NCI-H1694 treated with DMSO at 0.1 percent for 48 hours (cell line): ENCODE results near the gene FHIT.
A peak's percentile ranks its signal among the peaks of the same experiment; 100 is the strongest.

ENCODE experiments used
- DNase-seq: peaks from one replicate; lab custom pipeline; 2025; lab: John Stamatoyannopoulos, UW

The FHIT gene

DNA sequence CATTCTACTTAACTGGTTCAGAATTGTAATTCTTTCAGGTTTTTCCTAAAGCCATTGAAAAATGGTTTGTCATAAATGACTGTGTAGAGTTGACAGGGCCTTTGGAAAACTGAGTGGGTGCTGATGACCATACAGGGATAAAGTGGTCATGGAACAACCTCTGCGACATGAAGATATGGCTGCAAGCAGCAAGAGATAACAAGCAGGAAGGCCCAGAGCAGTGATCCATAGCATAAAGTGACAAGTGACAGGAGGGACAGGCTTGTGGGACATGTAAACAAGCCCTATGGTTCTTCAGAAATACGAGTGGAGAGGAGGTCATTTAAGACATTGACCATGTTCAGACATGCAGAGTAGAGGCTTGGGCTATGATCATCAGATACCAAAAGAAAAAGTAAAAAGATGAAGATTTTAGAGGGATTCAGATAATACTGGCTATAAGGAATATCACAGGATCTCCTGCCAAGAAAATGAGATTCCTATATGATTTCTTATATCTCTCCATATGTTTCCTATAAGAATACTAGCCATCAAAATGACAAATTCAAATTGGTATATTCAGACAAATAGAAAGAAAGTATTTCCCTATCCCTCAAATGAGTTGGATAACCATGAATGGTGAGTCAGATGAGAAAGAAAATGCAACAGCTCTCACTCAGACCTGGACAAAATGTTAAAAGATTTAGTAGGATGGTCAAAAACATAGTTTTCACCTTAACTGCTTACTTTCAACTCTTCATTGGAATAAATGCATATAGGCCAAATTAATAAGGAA, 1373.8 kb downstream of the FHIT start:
- DNase-seq: no peak

DNA sequence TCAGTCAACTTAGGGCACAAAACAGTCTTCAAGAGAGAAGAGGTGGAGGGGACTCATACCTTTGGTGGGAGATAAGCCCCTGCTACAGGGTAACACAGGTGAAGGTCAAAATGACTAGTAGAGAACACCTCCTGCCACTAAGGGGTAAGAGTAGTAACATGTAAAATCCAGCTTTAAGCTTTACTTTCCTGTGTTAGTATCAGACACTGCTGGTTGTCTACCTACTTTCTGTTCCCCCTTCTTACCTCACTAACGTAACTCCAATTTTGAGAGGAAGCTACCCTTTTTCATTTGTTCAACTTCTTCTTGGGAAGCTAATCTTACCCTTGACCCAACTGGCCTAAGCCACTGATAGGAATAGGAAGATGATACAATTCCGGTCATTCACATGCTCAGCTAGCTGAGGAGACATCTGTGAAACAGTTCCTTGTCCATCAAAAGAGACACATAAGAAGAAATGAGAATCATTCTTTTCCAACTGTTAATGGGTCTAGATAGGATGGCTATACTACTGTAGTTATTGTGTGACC, 1374.7 kb downstream of the FHIT start:
- no peak for DNase-seq

DNA sequence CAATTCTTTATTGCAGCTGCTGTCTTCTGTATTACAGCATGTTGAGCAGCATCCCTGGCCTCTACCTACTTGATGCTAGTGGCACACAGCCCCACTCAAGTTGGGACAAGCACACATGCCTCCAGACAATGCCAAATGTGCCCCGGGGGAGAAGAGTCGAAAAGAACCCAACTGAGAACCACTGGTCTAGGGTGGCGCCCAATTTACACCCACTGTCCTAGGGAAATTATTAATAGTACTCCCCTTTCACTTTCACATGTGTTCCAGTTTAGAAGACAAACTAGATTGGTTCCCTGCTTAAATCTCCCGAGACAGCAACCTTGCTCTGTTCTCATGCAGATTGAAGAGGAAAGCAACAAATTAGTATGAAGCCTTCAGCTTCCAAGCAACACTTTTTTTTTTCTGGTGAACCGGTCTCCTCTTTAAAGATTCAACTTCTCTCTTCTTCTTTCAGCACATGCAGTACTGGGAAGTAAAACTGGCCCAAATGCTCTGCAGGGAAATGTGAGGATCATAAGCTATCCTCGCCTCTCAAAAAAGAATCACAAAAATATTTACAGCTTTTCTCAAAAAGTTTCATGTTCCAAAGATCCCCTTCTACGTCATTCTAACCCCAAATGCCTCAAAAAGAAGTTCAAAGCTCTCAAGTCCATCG, 1377.5 kb downstream of the FHIT start:
- no peak for DNase-seq

DNA sequence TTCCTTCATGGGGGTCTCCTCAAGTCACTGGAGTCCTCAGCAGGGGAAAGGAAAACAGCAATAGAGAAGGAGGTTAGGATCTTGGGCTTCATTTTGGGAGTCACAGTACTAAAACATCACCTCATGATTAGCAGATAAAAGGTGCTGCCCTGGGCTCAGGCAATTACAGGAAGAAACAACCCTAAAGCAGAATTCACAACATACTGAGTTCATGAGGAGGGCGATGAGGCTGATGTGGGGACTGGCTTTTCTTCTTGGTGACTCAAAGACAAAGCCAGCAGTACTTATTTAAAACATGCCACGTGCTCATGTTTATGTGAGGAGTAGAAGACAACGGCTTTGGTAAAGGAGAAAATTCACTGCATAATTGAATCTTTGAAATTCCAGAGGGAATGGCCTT, 1379.1 kb downstream of the FHIT start:
- DNase-seq: no peak

DNA sequence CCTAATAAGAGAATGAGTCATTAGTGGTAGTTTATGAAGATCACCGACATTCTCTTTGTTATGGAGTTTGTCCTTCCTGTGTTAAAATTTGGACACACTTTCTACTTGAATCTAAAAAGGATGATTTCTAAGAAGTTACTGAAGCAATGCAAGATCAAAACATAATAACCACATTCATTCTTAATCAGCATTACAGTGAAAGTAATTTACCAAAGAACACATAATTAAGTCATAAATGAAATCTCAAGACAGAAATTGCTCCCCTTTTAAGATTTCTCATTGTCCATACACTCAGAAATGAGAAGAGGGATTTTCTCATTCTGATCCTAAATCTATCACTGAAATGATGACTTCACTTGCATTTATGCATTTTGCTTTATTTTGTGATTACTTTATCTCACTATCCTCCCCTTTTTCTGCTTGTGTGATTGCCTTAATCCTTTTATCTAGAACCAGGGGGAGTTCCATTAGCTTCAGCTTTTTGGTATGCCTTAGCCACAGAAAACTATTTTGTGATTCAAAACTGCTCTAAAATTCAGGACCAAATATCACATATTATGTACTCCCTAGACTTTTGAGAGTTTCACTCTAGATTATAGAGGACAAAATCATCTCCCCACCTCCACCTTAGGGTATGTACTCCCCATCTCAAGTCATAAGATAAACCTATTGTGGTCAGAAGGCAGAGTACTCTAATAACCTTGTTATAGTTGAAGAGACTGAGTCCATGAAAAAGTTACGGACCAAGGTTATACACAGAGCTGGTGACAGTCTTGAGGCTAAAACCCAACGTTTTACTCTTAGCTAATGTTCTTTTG, 1383.9 kb downstream of the FHIT start:
- DNase-seq: no peak

DNA sequence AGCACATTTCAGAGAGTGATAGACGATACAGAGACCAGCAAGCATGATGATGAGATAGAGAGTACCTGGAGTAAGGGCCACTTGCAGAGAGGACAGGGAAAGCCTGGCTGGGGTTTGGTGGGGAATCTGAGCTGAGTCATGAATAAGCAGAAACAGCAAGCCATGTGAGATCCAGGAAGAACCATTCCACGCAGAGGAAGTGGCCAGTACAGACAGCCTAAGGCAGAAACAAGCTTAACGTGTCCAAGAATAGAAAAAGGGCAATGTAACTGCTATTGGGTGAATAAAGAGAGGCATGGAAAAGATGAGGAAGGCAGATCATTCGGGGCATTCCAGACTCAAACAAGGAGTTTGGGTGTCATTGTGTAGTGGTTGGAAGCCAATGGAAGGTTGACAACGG, 1385.2 kb downstream of the FHIT start:
- no peak for DNase-seq

DNA sequence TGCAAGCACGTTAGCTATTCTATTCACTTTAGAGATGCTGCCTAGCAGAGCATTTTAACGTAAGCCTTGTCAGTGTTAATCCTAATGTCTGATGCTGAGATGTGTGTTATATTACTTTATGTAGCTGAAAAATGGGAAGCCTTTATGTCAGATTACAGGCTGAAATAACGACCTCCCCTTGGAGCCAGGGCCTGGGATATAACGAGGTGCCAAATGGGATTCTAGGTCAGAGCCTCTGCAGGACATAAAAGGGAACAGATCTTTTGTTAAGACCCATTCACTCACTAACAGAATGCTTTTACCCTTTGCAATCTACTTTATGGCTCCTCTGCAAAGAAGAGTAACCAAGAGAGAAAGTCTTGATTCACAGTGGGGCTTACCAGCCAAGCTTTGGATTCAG, 1385.9 kb downstream of the FHIT start:
- DNase-seq: no peak

DNA sequence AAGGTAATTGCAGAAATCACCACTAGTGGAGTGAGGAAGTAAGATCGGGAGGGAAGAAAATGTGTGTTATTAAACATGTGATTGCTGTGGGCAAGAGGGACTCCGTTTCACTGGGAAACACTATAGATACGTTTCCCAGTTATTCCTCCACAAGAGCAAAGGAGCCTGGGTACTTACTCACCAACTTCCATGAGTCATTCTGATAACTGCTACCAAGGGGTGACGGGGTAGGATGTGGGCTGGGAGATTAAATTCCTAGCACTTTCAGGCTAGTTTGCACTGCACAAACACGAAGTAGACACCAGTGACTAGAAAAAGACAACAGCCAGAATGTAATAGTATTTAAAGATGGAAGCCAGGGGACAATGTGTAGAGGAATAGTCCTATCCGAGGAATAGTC, 1388.6 kb downstream of the FHIT start:
- no peak for DNase-seq

DNA sequence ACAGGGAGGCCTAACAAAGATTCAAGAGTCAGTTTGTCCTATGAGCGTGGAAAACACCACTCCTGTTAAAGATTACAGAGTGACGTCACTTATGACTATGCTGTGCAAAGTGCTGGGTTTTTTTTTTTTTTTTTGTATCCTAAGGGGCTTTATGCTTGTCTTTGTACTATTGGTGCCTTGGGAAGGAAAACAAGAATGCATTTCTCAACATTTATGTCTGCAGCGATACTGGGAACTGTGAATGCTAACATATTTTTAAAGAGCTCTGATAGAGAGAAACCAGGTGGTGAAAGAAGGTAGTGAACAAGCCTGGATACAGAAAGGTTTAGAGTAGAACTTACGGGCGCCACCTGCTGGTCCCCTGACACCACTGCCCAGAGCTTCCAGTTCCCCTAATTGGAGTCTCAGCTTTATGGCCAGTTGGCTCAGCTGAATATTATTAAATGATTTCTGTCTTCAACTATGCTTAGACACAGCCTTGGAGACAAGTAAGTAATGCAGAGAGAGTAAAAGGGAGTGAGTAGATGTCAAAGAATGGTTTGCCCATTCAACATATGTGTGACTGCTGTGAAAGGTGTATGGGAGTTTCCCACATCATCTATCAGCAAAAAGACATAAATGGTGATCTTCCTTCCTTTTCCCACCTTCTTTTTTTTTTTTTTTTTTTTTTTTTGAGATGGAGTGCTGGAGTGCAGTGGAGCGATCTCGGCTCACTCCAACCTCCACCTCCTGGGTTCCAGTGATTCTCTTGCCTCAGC, 1393.5 kb downstream of the FHIT start:
- peak; percentile 56 for DNase-seq

DNA sequence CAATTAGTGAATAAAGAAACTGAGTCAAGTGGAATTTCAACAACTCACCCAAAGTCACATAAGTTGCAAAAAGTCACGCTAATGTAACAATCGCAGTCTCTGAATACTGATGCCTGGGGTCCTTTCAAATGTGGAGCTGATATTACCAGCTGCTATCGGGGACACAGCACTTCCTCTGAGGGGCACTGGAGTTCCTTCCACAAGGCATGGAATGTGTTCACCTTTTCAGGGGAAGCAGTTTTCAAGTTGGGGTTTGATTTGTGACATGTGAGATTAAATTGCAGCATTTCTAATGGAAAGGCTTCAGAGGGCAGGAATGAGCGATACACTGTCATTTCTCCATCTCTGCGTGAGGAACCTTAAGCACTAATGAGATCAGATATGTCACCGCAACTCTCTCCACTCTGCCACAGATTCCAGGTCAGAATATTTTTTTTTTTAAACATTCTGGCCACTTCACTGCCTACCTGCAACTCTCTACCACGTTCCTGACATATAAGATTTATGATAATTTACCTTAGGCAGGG, 1394.3 kb downstream of the FHIT start:
- DNase-seq: no peak

DNA sequence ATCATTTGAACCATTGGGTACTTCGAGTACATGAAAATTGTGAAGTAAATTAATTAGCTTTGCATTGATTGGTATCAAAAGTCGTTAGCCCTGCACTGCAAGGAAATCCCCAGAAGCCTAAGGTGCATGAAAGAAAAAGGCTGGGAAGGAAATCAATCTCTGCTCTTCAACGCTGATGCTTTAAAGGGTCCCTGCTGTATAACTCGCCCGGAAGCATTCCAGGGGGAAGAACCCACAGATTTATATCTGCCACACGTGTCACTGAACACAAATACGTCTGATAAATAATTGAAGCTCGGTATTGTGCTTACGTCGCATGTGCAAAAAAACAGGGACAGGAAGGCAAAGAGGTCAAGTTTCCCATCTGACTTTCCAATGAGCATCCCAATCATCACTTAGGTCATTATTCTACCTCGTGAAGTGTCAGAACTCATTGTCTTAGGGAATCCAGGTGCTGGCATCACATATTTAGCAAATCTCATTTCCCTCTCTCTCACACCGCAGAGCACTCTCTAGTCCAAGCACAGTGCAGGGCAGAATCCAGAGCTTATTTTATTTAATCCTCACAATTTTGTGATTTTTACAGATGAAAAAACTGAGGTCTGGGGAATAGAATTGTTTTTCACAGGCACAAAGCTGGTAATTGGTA, 1397.1 kb downstream of the FHIT start:
- no peak for DNase-seq

DNA sequence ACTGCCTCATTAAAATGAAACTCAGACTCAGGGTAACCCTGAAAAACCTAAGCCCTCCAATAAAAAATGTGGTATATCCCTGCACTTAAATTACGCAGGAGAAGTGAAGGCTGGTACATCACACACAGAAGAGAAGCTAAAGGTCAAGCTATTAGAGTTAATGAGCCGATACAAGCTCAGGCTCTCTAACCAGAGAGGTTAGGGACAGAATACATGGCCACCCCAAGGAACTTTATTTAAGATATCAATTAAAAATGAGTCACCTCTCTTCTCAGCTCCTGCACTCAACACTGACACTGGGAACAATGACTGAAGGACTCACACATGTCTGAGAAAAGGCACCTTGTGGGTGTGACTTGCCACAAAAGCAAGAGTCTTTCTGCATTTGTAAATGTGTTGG, 1400.8 kb downstream of the FHIT start:
- no peak for DNase-seq

DNA sequence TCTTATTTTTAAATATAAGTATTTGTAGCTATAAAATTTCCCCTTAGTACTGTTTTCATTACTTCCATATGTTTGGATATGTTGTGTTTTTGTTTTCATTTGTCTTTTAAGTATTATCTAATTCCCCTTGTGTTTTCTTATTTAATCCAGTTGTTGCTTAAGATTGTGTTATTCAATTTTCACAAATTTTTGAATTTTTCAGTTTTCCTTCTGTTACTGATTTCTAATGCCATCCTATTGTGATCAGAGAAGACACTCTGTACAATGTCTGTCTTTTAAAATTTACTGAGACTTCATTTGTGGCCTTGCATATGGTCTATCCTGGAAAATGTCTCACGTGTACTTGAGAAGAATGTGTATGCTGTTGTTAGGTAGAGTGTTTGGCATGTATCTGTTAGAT, 1405.9 kb downstream of the FHIT start:
- DNase-seq: no peak

DNA sequence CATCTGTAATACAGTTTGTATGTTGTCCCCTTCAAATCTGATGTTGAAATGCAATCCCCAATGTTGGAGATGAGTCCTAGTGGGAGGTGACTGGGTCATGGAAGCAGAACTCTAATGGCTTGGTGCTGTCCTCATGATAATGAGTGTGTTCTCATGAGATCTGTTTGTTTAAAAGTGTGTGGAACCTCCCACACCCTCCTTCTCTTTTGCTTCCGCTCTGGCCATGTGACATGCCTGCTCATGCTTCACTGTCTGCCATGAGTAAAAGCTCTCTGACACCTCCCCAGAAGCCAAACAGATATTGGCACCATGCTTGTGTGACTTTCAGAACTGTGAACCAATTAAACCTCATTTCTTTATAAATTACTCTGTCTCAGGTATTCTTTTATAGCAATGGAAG, 1407.4 kb downstream of the FHIT start:
- DNase-seq: no peak

DNA sequence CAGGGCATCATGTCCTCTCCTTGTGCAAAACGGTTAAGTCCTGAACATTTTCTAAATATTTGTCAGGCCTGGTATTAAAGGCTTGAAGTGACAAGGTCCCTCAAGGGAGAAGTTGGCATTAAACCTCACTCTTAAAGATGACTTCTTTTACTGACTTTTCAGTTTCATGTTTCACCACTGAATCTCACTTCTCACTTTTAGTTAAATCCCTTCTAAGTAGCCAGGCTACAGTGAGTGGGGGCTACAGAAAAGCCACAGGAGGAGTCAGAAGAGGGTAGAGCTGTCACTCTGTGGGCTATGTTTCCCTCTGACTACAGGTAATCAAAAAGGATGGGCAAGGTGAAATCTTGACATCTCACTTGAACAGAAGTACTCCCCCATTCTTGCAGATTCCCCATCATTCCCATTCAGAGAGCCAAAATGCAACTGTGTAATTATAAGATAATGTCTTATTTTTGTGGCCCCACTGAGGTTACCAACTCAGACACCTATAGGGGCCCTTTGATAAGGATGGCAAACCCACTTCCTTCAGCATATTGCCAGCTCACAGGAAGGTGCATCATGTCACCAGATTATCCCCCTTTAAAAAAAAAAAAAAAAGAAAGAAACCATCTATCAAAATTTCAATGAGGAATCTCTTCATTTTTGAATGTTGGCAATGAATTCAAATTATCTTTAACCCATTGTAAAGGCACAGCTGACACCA, 1411.3 kb downstream of the FHIT start:
- DNase-seq: no peak

DNA sequence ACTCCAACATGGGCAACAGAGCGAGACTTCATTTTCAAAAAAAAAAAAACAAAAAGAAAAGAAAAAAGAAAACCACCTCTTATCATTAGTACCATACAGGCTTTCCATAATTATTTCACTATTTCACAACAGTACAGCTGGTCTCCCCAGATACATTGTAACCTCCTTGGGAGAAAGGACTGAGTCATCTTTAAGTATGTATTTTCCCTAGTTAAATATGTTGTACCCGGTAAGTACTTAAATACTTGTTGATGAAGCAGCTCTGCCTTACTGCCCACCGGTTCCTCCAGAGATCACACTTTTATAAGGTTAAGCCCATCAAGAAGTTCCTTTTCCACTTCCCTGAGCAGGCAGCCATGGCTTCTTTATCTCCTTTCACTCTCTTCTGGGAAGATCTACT, 1412.0 kb downstream of the FHIT start:
- DNase-seq: no peak

DNA sequence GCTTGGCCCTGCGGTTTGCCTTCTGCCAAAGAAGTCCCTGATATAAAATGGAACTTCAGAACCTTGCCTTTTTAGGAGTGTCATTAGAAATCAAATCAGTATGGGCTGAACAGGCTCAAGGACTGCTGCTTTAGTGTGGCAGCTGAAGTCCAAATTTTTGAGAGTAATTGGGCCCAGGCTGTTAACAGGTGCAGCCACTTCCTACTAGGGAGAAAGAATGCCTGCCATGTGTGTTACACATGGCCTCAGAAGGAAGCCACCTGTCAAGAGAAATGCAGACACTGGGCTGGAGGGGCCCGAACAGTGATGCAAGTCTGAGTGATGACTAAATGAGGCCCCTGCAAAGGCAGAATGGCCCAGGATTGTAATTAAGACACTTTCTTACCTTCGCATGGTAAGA, 1414.7 kb downstream of the FHIT start:
- DNase-seq: no peak

DNA sequence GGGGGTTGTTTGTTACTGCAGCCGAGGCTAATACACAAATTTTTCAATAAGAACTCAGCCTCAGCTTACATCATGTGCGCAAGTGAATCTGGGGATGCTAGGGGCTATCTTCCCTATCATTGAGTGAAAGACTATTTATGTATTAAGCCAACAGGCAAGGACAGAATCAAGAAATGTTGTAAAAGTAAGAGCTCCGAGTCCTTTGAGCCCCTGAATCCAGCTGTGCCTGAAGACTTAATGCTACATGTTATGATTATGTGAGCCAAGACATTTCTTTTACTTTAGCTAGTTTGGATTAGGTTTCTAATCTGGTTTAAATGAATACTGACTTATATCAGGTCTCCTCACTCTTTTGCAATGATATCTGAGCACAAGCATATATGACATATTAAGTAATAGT, 1418.5 kb downstream of the FHIT start:
- no peak for DNase-seq

DNA sequence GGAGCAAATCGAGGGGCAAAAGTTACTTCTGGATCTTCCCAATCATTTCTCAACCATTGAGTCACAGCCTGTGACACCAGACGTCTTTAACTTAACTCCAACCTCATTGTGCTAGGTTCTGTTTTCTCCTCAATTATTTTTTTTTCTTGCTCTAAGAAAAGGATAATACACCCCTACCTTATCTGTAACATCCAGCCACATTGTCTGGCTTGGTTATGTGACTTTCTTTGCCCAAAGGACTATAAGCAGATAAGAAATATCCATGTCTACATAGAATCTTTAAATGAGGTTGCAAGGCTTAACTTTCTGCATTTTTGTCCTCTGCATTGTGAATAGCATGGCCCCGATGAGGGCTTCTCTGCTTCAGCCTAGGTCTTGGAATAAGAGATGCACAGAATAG, 1419.0 kb downstream of the FHIT start:
- DNase-seq: no peak

DNA sequence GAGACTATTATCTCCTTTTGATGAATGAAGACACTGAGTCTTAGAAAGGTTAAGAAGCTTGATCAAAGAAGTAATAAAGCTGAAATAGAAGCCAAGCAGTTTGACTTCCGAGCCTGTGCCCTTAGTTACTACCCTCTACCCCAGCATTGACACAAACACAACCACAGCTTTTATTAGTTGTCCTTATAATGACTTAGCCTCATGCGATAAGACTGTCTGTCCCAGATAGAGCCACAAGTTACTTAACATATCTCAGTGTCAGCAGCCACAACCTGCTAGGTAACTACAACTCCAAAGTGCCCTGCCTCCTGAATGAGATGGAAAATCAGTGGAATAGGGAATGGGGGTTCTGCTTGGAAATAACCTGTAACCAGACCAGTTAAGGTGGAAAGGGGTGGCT, 1419.9 kb downstream of the FHIT start:
- no peak for DNase-seq

DNA sequence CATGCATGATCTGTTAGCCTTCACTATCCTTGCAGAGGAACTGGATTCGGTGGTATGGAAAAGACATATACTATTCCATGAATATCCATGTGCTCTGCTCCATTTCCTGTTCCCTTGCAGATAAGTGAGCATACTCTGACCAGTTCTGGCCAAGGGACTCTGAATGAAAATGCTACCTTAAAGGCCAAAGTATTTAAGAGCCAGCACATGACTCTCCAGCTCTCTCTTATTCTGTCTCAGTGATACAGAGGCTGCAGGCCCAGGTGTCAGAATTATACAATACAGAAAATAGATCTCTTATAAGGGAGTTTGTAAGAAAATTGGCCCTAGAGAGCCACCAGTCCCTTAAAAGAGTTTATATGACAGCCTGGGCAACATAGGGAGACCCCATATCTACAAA, 1421.7 kb downstream of the FHIT start:
- DNase-seq: no peak
